ENCODE data around the gene LYRM4.

DNA sequence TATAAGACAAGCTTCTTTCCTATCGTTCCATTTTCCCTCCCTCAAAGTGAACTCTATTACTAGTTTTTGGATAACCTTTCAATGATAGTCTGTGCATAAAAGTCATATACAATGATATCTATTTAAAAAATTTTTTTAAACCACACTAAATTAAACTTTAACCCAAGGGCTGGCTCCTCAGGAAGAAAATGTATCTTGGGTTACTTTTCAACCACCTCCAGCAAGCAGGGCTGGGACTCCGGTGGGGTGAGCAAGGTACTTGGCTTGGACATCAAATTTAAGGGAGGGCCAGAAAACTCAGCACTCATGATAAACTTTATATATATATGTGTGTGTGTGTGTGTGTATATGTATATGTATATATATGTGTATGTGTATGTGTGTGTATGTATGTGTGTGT, 189.5 kb downstream of the LYRM4 start:
- TF ChIP-seq EZH2 (IDR thresholded peaks at IDR 0.05; ENCODE audit: borderline replicate concordance, low read length) = no peak
- TF ChIP-seq, protein P1, sequence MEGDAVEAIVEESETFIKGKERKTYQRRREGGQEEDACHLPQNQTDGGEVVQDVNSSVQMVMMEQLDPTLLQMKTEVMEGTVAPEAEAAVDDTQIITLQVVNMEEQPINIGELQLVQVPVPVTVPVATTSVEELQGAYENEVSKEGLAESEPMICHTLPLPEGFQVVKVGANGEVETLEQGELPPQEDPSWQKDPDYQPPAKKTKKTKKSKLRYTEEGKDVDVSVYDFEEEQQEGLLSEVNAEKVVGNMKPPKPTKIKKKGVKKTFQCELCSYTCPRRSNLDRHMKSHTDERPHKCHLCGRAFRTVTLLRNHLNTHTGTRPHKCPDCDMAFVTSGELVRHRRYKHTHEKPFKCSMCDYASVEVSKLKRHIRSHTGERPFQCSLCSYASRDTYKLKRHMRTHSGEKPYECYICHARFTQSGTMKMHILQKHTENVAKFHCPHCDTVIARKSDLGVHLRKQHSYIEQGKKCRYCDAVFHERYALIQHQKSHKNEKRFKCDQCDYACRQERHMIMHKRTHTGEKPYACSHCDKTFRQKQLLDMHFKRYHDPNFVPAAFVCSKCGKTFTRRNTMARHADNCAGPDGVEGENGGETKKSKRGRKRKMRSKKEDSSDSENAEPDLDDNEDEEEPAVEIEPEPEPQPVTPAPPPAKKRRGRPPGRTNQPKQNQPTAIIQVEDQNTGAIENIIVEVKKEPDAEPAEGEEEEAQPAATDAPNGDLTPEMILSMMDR (IDR thresholded peaks at IDR 0.05; ENCODE audit: low read length) = no peak

Data from OCI-LY1 (cell line).